H9 (cell line): ENCODE results near the gene BTN2A1. TPM values are rescaled to one million over a fixed set of nuclear protein-coding genes. Genes with fewer than 3 reads are reported as not detected.

Experiments
- DNase-seq: peaks from one replicate; pipeline ENCODE4 v3.0.0-alpha.2; 2017
- H2AFZ ChIP-seq: one replicate; pipeline ENCODE4 v1.6.1; 2013; ENCODE audit warnings: mild to moderate bottlenecking, low read length, control low read depth, moderate library complexity
- H2AK5ac ChIP-seq: 2 replicates; pipeline ENCODE4 v1.6.1; 2013; ENCODE audit warnings: low read length, control low read depth, mixed read lengths; ENCODE audit not compliant: insufficient read length
- H2BK120ac ChIP-seq: one replicate; pipeline ENCODE4 v1.6.1; 2013; ENCODE audit warnings: low read depth, mild to moderate bottlenecking, low read length, control low read depth, inconsistent platforms; ENCODE audit not compliant: poor library complexity, severe bottlenecking
- H2BK12ac ChIP-seq: 2 replicates; pipeline ENCODE4 v1.6.1; 2013; ENCODE audit warnings: low read length, control low read depth, mixed read lengths, low read depth; ENCODE audit not compliant: insufficient read length
- H2BK15ac ChIP-seq: 2 replicates; pipeline ENCODE4 v1.6.1; 2013; ENCODE audit warnings: low read depth, low read length, control low read depth
- H2BK20ac ChIP-seq: one replicate; pipeline ENCODE4 v1.6.1; 2013; ENCODE audit warnings: low read depth, mild to moderate bottlenecking, low read length, control low read depth, inconsistent platforms; ENCODE audit not compliant: poor library complexity, severe bottlenecking
- H2BK5ac ChIP-seq: 2 replicates; pipeline ENCODE4 v1.6.1; 2013; ENCODE audit warnings: low read length, control low read depth, mixed read lengths; ENCODE audit not compliant: insufficient read length
- H3K14ac ChIP-seq: 2 replicates; pipeline ENCODE4 v1.6.1; 2013; ENCODE audit warnings: low read length, control low read depth; ENCODE audit not compliant: insufficient read depth
- H3K18ac ChIP-seq: 2 replicates; pipeline ENCODE4 v1.6.1; 2013; ENCODE audit warnings: low read depth, mild to moderate bottlenecking, mixed read lengths, low read length, control low read depth; ENCODE audit not compliant: insufficient read length
- H3K23ac ChIP-seq: 2 replicates; pipeline ENCODE4 v1.6.1; 2013; ENCODE audit warnings: low read length, control low read depth, mixed read lengths, low read depth; ENCODE audit not compliant: insufficient read length
- H3K23me2 ChIP-seq: 2 replicates; pipeline ENCODE4 v1.6.1; 2013; ENCODE audit warnings: low read depth, mild to moderate bottlenecking, mixed read lengths, low read length, control low read depth; ENCODE audit not compliant: insufficient read length, poor library complexity, severe bottlenecking
- H3K27ac ChIP-seq: 2 replicates; pipeline ENCODE4 v1.5.1; 2013; ENCODE audit warnings: low read length, control low read depth, mixed read lengths, low read depth; ENCODE audit not compliant: insufficient read length
- H3K27me3 ChIP-seq: 2 replicates; pipeline ENCODE4 v1.6.1; 2013; ENCODE audit warnings: low read length, control low read depth, inconsistent platforms; ENCODE audit not compliant: insufficient read depth
- H3K4ac ChIP-seq: 2 replicates; pipeline ENCODE4 v1.6.1; 2013; ENCODE audit warnings: low read depth, mild to moderate bottlenecking, control low read depth, inconsistent platforms, low read length, moderate library complexity
- H3K4me1 ChIP-seq: 2 replicates; pipeline ENCODE4 v1.6.1; 2013; ENCODE audit warnings: low read length, control low read depth, inconsistent platforms; ENCODE audit not compliant: insufficient read depth
- H3K4me2 ChIP-seq: 2 replicates; pipeline ENCODE4 v1.6.1; 2013; ENCODE audit warnings: low read length, control low read depth, mixed read lengths; ENCODE audit not compliant: insufficient read length, insufficient read depth
- H3K56ac ChIP-seq: 2 replicates; pipeline ENCODE4 v1.6.1; 2013; ENCODE audit warnings: low read depth, mild to moderate bottlenecking, mixed read lengths, low read length, control low read depth; ENCODE audit not compliant: insufficient read length
- H3K79me1 ChIP-seq: 2 replicates; pipeline ENCODE4 v1.6.1; 2013; ENCODE audit warnings: low read depth, mild to moderate bottlenecking, moderate library complexity, low read length, control low read depth, inconsistent platforms; ENCODE audit not compliant: insufficient read depth, poor library complexity, severe bottlenecking
- H3K79me2 ChIP-seq: 2 replicates; pipeline ENCODE4 v1.6.1; 2013; ENCODE audit warnings: low read length, control low read depth, inconsistent platforms; ENCODE audit not compliant: insufficient read depth
- H3K9ac ChIP-seq: 2 replicates; pipeline ENCODE4 v1.6.1; 2013; ENCODE audit warnings: low read length, control low read depth, mixed read lengths; ENCODE audit not compliant: insufficient read length; ENCODE audit errors: extremely low read depth
- H3K9me3 ChIP-seq: one replicate; pipeline ENCODE4 v1.6.1; 2013; ENCODE audit warnings: low read depth, low read length, inconsistent platforms; ENCODE audit not compliant: control insufficient read depth
- H3T11ph ChIP-seq: one replicate; pipeline ENCODE4 v1.6.1; 2013; ENCODE audit warnings: mild to moderate bottlenecking, low read length, control low read depth, inconsistent platforms
- H4K20me1 ChIP-seq: one replicate; pipeline ENCODE4 v1.6.1; 2013; ENCODE audit not compliant: control insufficient read depth, insufficient read length, insufficient read depth
- H4K5ac ChIP-seq: 2 replicates; pipeline ENCODE4 v1.6.1; 2013; ENCODE audit warnings: low read depth, mild to moderate bottlenecking, mixed read lengths, low read length, control low read depth; ENCODE audit not compliant: insufficient read length
- H4K8ac ChIP-seq: replicated peaks from 2 replicates; pipeline ENCODE4 v1.6.1; 2013; ENCODE audit warnings: low read length, control low read depth, mixed read lengths, low read depth; ENCODE audit not compliant: insufficient read length
- H4K91ac ChIP-seq: 2 replicates; pipeline ENCODE4 v1.6.1; 2013; ENCODE audit warnings: low read depth, mild to moderate bottlenecking, moderate library complexity, mixed read lengths, low read length, control low read depth; ENCODE audit not compliant: insufficient read length
- H3K27ac Mint-ChIP-seq, 3 experiments: 2 replicates in 2 of 3; 3 replicates in 1 of 3; pipeline ENCODE4 v1.8.0; 2020 to 2021; ENCODE audit warnings: mixed read lengths in 3 of 3, mild to moderate bottlenecking in 1 of 3, moderate library complexity in 1 of 3
- H3K27me3 Mint-ChIP-seq: 2 replicates; pipeline ENCODE4 v1.8.0; 2021; ENCODE audit warnings: low read depth, mild to moderate bottlenecking, moderate library complexity, mixed read lengths
- H3K36me3 Mint-ChIP-seq, 3 experiments: 2 replicates in 2 of 3; 3 replicates in 1 of 3; pipeline ENCODE4 v1.8.0; 2020 to 2021; ENCODE audit warnings: low read depth in 3 of 3, mixed read lengths in 3 of 3; ENCODE audit not compliant: insufficient read depth in 1 of 3
- H3K4me1 Mint-ChIP-seq, 2 experiments: 2 replicates each; pipeline ENCODE4 v1.8.0; 2020; ENCODE audit warnings: mixed read lengths in 2 of 2
- H3K4me3 Mint-ChIP-seq, 2 experiments: 2 replicates in 1 of 2; 3 replicates in 1 of 2; pipeline ENCODE4 v1.8.0; 2020 to 2021; ENCODE audit warnings: mild to moderate bottlenecking in 2 of 2, mixed read lengths in 2 of 2, moderate library complexity in 1 of 2
- H3K9me3 Mint-ChIP-seq, 2 experiments: 2 replicates in 1 of 2; 3 replicates in 1 of 2; pipeline ENCODE4 v1.8.0; 2020; ENCODE audit warnings: mild to moderate bottlenecking in 2 of 2, mixed read lengths in 2 of 2, moderate library complexity in 1 of 2
- CTCF ChIP-seq: fragments of 200-600 bp; sonication (generic); conservative IDR thresholded peaks from 3 replicates; pipeline ENCODE4 v1.8.0; 2021; ENCODE audit warnings: antibody characterized with exemption, mild to moderate bottlenecking
- WGBS: extraction: QIAGEN DNeasy Blood & Tissue Kit; methylation state at CpG from one replicate; pipeline ENCODE4 v1.1.7; 2013; ENCODE audit warnings: missing lambda C conversion rate, low lambda C conversion rate, mixed read lengths; ENCODE audit not compliant: insufficient read length; ENCODE audit errors: extremely low coverage; 5-methylcytosine and 5-hydroxymethylcytosine counted together
- total RNA-seq: library from RNA; stranded (reverse); gene quantifications from 2 replicates; pipeline ENCODE4 v1.2.1, GENCODE V29; 2021

The BTN2A1 gene
- total RNA-seq, 1 experiment from 2014 or later = 18.4 TPM

- no peak overlapping the region for H3K4me2 ChIP-seq
- H2BK20ac ChIP-seq = no peak overlapping the region
- no peak overlapping the region for H4K91ac ChIP-seq
- no peaks in the 10 kb centered on the region; a peak in 1 of 5 replicates for H3K9me3 Mint-ChIP-seq
- peaks cover 4 to 7% of the 10 kb centered on the region in 2 experiments; a peak in 2 of 4 replicates for H3K4me1 Mint-ChIP-seq
- H2AK5ac ChIP-seq = no peak overlapping the region
- H2BK120ac ChIP-seq = no peak overlapping the region
- peaks cover 2% of the 10 kb centered on the region; the same call in 1 of the 2 replicates for H3K4me1 ChIP-seq
- no peak for DNase-seq
- no peak overlapping the region for H2BK12ac ChIP-seq
- H3K14ac ChIP-seq = no peak overlapping the region
- no peak overlapping the region for H3K27ac Mint-ChIP-seq
- no peak overlapping the region for H3K23ac ChIP-seq
- no peak overlapping the region for H4K8ac ChIP-seq
- WGBS = no CpG with 5 or more reads among the region's 5 CpGs
- H2AFZ ChIP-seq = no peak overlapping the region
- H3T11ph ChIP-seq = no peak overlapping the region
- no peak overlapping the region for H3K18ac ChIP-seq
- no peaks in the 10 kb centered on the region for H3K79me1 ChIP-seq
- no peaks in the 10 kb centered on the region for H4K20me1 ChIP-seq
- no peak overlapping the region for H4K5ac ChIP-seq
- H3K36me3 Mint-ChIP-seq = no peaks in the 10 kb centered on the region; a peak in 1 of 7 replicates
- no peak overlapping the region; a peak in 1 of 5 replicates for H3K4me3 Mint-ChIP-seq
- no peak overlapping the region for H3K9ac ChIP-seq
- TF ChIP-seq CTCF = no peak
- no peak overlapping the region for H3K4ac ChIP-seq
- no peaks in the 10 kb centered on the region for H3K23me2 ChIP-seq
- no peaks in the 10 kb centered on the region for H3K27me3 ChIP-seq
- H3K9me3 ChIP-seq = no peaks in the 10 kb centered on the region
- H3K56ac ChIP-seq = no peak overlapping the region
- no peak overlapping the region for H2BK5ac ChIP-seq
- H2BK15ac ChIP-seq = no peak overlapping the region
- no peak overlapping the region for H3K27ac ChIP-seq
- peaks cover 3% of the 10 kb centered on the region for H3K27me3 Mint-ChIP-seq
- no peaks in the 10 kb centered on the region for H3K79me2 ChIP-seq
Observed at GRCh38 chr6:26491604-26492003, 33.8 kb downstream of the BTN2A1 start.
